Measurements from ENCODE around the gene GNG4.
"Not testable (repeated sequence)": the region's sequence is repeated elsewhere in the genome, so short reads cannot be mapped to it uniquely, and the experiment has no call there.

The GNG4 gene

DNA sequence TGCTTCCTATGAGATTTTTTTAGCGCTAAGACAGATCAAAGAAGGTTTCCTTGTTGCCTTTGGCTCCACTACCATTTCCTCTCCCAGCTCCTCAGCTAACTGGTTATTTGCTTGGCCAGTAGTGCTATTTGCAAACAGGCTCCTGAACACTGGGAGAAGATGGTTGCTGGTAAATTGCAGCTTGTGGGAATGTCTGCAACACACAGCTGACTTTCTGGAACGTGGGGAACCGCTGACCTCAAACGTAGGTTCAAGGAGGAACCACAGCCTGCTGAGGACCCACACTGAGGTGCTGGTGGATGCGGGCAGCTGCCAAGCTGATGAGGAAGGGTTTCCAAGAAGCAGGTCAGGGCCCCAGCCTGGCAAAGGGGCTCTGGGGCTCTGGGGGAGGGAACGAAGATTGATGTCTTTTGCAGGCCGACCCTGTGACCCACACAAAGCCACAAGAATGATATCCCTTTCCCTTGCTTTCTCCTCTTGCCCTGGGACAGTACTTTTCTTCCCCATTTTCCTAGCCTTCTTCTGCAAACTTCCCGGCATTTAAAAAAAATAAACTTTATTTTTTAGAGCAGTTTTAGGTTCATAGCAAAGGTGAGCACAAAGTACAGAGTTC, 24.8 kb downstream of the GNG4 start:
- DNase-seq = no peak

DNA sequence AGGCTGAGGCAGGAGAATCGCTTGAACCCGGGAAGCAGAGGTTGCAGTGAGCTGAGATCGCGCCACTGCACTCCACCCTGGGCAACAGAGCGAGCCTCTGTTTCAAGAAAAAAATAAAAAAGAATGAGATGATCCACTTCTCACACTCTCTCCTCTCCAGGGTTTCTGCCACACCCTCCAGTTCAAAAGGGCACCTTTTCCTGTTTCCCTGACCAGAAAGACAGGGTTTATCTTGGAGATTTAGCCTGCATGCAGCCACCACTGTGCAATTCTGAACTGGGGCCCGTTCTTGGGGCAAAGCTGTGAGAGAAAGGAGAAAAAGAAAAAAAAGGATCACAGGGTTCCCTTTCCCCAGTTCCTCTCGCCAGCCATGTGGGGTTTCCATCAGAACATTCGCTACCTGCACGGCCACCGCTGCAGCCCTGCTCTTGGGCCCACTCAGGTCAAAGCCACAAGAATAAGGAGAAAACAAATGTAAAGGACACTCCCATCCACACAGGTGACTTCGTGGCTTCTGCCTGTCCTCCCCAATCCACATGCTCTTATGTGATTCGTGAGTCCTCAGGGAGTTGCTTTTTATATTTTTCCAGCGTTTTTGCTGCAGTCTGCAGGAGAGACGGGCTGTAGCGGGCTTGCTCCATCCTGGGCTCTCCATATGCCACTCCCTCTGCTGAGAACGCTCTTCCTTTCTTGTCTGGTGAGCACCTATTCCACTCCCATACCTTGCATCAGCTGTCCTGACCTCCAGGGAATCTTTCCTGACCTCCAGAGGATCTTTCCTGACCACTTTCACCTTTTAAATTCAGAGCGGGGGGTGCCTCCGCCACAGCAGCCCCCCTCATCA, 26.4 kb downstream of the GNG4 start:
- no peak for DNase-seq

DNA sequence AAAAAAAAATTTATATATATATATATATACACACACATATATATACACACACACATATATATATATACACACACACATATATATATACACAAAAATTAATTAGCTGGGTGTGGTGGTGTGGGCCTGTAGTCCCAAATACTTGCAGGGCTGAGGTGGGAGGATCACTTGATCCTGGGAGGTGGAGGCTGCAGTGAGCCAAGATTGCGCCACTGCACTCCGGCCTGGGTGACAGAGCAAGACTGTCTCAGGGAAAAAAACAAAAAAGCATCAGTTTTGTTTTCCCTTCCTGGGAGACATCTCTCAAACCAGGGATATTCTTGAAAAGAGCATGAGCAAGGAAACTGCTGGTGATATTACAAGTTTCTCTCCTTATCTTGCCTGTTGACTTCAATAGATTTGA, 30.4 kb downstream of the GNG4 start:
- DNase-seq = not testable (repeated sequence)

DNA sequence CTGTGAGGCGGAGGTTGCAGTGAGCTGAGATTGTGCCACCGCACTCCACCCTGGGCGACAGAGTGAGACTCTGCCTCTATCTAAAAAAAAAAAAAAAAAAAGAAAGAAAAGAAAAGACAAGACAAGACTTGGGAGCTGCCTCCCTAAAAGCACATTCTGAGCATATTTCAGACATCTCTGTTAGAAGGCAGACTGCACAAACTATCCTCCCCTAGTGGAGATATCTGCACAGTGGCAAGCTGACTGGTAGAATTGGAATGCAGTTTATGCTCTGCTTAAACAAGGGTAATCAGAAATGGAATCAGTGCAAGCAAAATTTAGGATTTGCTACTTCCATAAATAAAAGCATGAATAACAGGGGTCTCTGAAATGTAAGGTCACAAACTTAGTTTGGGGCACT, 31.8 kb downstream of the GNG4 start:
- DNase-seq = no peak

DNA sequence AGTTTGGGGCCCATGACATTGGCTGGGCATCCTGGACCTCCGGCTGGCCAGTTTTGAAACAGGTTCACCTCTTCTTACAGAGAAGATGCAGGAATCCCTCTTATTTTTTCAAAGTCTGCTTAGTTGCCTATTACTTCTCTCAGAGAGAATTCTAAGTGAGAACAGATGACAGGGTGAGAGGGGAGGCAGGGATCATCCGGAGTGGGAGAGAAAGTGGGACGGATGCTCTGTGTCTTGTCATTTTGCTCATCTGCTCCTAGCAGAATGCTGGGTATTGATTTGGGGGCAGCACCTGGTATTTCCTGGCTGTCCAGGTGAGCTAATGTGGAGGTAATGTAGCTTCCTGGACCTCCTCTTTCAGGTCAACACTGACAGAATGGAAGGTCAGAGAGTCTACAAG, 32.4 kb downstream of the GNG4 start:
- DNase-seq = no peak

DNA sequence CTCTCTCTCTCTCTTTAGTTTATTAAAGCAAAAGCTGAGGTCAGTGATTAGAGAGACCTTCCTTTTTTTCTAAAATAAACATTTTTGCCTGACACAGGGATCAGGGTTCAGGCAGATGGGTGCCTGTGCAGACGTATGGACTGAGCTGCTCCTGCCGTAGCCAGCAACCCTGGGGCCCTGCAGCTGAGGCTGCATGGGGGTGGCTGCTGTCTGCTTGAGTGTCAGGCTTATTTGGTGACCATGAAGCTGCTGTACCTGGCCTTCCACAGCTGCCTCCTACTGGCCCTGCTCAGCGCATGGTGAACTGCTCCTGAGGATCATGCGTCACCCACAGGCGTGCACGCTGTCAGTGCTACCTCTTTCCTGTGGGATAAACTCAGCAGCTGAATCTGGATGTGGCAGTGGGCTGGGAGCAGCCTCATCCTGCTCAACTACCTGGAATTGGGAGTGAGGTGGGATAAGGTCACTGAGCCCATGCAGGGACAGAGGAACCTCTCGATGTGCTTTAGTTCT, 35.1 kb downstream of the GNG4 start:
- DNase-seq = no peak

DNA sequence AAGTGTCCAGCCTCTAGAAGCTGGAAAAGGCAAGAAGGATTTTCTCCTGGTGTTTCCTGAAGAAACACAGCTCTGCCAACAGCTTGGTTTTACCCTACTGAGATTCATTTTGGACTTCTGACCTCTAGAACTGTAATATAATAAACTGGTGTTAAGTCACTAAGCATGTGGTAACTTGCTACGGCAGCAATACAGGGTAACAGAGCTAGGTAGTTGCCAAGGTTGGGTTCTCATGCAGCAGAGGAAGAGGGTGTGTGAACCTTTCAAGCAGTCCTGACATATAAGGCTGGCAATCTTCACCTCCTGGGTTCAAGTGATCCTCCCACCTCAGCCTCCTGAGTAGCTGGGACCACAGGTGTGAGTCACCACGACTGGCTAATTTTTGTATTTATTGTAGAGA, 36.0 kb downstream of the GNG4 start:
- DNase-seq = no peak

DNA sequence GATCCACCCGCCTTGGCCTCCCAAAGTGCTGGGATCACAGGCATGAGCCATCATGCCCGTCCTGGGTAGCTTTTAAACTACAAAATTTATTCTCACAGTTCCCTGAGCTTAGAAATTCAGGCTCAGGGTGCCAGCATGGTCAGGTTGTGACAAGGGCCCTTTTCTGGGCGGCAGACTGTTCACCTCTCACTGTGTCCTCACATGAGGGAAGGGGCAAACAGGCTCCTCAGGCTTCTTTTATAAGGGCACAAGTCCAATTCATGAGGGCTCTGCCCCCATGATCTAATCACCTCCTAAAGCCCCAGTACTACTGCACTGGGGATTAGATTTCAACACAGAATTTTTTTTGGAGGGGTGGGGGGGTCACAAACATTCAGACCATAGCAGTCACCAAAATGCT, 36.8 kb downstream of the GNG4 start:
- DNase-seq = no peak

DNA sequence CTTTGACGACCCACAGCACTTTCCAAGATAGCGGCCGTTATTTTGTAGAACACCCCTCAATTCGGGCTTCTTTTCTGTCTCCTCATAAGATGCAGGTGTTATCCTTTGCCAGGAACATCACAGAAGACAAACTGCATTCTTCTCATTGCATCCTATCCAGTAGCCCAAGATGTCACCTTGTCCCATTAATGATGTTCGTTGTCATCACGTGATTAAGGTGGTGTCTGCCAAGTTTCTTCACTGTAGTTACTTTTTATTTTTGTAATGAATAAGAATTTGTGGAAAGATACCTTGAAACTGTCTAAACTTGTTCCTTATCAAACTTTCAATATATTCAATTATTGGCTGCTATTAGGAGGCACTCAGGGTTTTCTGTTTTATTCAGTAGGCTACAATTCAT, 39.4 kb downstream of the GNG4 start:
- no peak for DNase-seq

DNA sequence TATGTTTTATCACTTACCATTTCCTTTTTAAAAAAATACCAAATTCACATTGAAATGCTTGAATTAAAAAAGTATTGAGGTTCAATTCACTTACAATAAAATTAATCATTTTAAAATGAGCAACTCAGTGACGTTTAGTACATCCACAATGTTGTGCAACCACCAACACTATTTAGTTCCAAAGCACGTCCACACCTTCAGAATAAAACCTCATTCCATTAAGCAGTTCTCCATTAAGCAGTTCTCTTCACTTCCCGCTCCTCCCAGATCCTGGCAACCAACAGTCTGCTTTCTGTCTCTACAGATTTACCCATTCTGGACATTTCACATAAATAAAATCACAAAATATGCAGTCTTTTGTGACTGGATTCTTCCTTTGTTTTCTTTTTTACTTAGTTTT, 41.3 kb downstream of the GNG4 start:
- no peak for DNase-seq

DNA sequence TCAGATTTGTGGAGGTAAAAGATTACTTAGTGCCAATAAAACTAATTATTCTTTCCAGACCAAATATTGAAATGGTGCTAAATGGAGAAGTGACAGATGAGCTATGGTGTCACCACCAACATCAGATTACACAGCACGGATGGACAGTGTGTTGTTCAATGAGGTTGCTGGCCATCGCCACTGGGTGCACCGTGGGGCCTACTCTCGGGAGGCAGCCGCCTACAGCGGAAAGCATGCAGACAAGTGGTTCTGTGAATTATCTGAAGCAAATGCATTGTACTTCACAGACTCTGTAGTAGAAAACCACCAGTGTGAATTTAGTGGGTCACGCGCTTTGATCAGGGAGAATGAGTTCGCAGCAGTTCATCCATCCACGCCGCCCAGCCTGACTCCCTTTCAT, 42.3 kb downstream of the GNG4 start:
- DNase-seq = no peak

DNA sequence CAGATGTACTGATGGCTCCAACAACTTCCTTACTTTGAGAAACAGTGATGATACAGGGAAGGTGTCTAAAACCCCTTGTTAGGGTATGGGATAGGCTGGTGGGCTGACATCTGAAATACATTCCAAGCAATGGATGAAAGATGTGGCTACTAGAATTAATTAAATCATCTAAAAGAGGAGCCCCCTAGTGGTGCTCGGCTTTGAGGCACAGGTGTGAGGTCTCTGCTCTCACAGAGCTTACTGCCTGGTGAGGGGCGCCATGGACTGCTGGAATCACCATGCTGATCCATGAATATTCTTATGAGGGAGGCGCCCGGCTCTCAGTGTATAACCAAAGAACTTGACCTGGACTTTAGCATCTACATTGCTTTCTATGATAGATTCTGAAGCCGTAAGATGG, 48.5 kb downstream of the GNG4 start:
- DNase-seq = no peak

DNA sequence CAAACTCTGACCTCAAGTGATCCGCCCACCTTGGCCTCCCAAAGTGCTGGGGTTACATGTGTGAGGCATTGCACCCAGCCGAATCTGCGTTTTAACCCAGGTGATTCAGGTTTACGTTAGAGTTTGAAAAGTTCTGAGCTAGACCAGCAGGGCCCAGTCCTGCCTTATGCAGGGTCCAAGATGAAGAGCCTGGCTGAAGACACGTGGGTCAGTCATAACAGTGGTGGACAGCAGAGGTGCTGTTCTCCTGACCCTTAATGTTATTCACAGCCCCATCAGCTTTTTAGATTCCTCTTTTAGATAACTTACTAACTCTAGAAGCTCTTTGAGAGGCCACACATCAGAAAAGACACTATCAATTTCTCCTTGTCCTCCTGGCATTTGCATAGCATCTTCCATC, 50.0 kb downstream of the GNG4 start:
- DNase-seq = no peak

DNA sequence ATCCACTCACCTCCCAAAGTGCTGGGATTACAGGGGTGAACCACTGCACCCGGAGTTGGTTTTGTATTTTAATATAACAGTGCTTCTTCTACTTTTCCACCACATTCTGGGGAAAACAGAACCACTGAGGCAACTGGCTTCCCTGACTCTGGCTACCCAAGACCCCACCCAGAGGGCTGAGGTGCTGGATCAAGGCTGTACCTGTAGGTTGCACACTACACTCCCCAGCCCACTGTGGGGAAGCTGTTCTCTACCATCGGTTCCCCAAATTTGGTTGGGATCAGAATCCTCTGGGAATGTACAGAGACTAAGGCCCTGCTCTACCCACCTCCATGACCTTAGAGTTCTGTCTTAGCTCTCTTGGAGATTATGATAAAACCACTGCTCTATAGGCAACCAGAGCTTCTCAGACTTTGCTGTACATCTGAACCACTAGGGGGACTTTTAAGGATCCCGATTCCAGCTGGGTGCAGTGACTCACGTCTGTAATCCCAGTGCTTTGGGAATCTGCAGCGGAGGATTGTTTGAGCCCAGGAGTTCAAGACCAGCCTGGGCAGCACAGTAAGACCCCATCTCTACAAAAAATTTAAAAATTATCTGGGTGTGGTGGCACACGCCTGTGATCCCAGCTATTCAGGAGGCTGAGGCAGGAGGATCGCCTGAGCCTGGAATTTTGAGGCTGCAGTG, 51.6 kb downstream of the GNG4 start:
- no peak for DNase-seq

DNA sequence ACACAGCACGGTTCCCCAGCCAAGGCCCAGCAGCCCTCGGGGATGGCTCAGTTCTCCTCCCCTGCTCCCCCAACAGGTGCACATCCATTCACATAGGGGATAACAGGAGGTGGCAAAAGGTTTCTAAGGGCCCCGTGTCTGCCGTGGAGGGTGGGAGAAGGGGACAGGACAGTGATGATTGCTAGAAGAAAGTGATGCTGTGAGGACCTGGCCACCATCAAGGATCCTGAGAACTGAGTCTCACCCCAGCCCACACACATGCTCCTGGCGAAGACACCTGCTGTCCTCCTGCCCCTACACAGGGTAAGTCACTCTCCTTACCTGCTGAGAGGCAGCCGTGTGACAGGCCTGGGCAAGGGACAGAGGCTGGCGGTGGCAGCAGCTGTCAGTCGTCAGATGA, 54.5 kb downstream of the GNG4 start:
- DNase-seq = no peak

DNA sequence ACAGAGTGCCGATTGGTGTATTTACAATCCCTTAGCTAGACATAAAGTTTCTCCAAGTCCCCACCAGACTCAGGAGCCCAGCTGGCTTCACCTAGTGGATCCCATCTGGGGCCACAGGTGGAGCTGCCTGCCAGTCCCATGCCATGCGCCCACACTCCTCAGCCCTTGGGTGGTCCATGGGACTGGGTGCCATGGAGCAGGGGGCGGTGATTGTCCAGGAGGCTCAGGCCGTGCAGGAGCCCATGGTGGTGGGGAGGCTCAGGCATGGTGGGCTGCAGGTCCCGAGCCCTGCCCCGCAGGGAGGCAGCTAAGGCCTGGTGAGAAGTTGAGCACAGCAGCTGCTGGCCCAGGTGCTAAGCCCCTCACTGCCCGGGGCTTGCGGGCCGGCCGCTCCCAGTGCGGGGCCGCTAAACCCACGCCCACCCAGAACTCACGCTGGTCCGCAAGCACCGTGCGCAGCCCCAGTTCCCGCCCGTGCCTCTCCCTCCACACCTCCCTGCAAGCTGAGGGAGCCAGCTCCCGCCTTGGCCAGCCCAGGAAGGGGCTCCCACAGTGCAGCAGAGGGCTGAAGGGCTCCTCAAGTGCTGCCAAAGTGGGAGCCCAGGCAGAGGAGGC, 55.2 kb downstream of the GNG4 start:
- DNase-seq = not testable (repeated sequence)

DNA sequence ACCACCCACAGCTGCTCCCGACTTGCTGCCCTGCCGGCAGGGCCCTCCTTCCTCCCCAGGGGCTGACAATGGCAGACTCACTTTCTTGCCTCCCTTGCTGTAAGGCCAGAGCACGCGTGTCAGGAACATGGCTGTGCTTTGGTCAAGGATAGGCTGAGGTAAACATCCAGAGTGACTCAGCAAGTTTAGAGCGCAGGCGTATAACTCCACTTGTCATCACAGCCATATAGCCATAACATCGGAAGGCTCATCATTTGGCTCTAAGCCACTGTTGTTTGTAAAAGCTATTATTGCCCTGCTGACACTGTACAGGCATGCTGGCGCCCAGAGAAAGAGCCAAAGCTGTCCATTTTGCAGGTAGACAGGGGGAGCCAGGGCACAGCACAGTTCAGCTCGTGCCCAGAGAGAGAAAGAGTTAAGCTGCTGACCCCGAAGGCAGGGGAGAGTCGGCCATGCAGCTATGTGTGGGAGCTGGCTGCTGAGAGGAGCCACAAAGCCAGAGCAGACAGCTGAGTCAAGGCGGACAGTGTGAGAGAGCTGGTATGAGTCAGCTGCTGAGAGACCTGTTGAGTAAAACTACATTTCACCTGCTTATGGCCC, 60.6 kb downstream of the GNG4 start:
- DNase-seq = no peak

DNA sequence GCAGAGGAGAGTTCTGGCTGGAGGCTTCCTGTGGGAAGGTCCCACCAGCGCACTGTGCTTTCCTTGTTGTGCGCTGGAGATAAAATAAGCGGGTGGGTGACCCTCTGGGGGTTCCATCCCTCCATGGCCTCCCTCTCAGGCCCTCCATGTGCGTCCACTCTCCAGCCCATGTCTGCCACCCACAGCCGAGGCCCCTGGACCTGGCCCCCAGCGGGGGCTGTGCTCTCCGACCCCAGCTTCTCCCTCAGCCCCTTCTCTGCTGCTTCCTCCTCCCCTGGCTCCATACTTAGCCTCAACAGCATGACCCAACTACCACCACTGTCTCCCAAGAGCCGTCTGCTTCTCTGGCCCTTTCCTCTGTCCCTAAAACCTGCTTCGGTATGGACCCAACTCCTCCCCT, 61.4 kb downstream of the GNG4 start:
- no peak for DNase-seq

DNA sequence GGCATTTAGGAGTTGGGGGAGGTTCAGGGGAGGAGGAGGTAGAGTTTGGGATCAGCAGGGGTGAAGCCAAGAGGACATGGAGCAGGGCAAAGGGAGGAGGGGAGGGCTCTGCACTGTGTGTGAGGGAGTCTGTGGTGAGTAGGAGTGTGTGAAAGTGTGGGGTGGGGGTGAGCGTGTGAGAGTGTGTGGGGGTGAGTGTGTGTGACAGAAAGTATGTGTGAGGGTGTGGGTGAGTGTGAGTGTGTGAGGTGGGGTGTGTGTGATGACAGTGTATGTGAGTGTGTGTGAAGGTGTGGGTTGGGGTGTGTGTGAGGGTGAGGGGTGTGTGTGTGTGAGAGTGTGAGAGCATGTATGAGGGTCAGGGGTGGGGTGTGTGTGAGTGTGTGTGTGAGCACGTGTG, 62.6 kb downstream of the GNG4 start:
- no peak for DNase-seq

DNA sequence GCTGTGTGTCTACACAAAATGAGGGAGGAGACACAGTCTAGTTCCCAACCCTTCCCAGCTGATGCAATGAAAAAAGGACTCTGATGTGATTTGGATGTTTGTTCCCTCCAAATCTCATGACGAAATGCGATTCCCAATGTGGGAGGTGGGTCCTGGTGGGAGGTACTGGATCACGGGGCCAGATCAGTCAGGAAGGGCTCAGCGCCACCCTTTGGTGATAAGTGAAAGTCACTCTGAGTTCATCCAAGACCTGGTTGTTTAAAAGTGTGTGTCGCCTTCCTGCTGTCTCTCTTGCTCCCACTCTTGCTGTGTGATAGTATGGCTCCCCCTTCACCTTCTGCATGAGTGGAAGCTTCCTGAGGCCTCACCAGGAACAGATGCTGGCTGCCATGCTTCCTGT, 63.2 kb downstream of the GNG4 start:
- DNase-seq = no peak

DNA sequence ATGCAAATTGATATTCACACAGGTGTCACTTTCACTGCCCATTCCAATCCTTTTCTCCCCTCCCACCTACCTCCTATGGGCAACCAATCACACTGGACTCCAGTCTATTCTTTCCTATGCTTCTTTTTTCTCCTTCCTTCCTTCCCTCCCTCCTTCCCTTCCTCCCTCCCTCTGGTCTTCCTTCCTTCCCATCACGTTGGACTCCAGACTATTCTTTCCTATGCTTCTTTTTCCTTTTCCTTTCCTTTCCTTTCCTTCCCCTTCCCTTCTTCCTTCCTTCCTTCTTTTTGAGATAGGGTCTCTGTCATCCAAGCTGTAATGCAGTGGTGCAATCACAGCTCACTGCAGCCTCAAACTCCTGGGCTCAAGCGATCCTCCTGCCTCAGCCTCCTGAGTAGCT, 64.6 kb downstream of the GNG4 start:
- DNase-seq = no peak

DNA sequence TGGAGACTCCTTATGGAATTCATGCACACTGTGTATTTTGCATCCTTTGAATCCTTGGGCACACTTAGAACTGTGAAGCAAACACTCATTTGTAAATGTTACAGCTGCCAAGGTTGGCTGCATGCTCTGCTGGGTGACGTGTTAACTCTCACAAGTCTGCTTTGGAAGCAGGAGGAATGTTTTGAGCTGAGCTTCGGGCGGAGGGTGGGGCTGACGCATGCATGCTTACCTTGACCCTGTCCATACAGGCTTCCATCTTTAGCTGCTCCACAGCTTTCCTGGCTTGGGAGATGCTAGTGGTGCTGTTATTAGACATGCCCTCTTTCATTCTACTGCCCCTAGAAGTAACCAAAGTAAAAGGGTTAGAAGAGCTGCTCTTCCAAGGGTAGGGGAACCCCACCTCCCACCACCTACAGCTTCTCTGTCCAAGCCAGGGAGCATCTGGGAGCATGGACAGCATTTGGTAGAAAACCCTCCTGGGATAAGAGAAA, 66.0 kb downstream of the GNG4 start:
- DNase-seq = no peak

DNA sequence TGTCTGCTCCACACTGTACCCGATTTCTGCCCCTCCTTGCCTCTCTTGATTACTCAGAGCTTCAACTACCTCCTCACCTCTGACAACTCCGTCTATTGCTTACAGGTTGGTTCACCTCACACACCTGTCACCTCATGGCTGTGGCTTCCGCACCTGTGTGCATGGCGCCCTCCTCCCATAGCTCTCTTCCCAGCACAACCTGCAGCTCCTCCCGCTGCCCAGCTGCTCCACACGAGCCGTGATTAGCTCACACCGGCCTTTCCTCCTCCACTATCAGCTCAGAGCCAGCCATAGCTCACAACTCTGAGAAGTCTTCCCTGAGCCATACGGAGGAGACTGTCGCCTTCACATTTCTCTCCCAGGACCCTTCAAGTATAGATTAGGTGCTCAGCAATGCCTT, 67.5 kb downstream of the GNG4 start:
- DNase-seq = no peak
